GM18861 (cell line): ENCODE measurements around the gene SLC17A9.

Experiments
- ATAC-seq: cut with Tn5 transposase; IDR thresholded peaks from one replicate; pipeline ENCODE4 v1.9.1; 2021; ENCODE audit not compliant: unreplicated experiment

The SLC17A9 gene

GRCh38 chr20:62967149-62967501 lies 14.6 kb downstream of the SLC17A9 start:
- ATAC-seq = no peak

DNA sequence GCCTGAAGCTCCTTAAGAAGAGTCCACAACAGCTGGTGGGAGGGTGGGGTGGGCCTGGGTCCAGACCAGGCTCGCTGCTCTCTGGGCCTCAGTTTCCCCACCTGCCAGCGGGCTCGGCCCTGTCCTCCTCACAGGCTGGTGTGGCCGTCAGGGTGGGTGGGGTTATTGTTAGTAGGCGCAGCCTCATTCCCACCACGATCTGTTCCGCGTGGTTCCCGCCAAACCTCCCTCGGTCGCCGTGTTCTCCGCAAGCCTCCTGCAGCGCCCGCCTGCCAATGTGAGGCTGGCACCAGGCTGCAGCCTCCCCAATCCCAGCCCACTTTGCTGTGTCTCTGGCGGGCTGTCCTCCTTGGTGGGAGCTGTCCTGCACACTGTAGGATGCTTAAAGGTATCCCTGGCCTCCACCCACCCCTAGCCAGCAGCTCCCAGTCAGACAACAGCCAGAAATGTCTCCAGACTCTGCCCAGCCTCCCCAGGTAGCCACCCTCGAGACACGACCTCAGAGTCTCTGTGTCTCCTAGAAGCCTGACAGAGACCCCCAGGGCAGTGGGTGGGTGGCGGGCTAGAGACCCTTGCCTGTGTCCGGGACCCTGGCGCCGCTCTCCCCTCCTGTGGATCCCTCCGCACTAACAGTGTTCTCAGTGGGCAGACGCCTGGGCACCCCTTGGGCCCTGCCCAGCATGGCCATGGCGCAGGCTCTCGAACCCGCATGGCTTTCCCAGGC lies 15.3 kb downstream of the SLC17A9 start:
- ATAC-seq = no peak

DNA sequence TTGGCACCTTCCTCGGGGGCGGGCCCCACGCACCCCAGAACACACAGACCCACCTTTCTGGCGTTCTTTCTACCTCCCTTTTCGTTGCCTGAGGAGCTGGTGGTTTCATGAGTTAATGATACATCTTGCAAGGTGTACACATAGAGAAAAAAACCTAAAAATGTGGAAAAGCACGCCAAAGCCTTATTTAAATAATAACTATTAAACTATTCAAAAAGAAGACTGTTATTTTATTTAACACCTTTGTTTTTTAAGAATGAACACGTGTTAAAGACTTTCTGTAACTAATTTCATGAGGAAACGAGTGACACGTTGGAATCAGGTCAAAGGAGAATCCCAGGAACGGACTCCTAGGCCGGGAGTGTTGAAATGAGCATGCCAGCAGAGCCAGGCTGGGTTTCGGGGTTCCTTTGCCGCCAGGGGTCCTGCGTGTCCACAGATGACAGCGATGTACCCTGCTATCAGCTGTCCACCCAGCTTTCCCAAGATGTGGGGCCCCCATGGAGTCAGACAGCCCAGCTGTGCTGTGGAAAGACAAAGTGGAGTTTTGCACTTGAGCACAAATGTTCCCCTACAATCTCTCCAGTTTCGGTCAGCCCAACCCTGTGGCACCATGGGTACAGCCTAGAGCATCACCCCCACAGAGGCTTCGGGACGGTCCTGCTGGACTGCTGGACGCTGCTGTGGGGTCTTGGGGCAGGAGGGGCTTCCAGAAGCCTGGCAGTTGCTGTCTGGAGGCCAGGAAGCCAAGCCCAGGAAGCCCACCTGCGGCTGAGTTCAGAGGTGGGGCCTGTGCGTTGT lies 16.1 kb downstream of the SLC17A9 start:
- no peak for ATAC-seq

DNA sequence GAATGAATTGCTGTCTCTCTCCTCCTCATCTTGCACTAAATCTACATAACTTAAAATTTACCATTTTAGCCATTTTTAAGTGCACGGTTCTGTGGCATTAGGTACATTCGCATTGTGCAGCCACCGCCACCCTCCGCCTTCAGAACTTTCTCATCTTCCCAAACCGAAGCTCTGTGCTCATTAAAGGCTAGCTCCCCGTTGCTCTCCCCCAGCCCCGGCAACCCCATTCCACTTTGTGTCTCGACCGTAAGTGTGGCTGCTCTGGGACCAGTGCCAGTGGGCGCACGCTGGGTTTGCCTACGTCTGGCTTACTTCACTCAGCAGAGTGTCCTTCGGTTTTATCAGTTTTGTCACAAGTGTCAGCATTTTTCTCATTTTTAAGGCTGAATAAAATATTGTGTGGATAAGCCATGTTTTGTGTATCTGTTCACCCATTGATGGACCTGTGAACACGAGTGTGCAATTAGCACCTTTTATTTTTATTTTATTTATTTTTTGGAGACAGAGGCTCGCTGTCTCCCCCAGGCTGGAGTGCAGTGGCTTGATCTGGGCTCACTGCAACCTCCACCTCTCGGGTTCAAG lies 16.8 kb downstream of the SLC17A9 start:
- ATAC-seq = no peak

- no peak for ATAC-seq
These were observed 17.4 kb downstream of the SLC17A9 start for GRCh38 chr20:62969939-62970306.

- ATAC-seq = no peak
These were observed 18.1 kb downstream of the SLC17A9 start for GRCh38 chr20:62970307-62971210.

- ATAC-seq = no peak
These were observed 18.9 kb downstream of the SLC17A9 start for GRCh38 chr20:62971211-62971949.

DNA sequence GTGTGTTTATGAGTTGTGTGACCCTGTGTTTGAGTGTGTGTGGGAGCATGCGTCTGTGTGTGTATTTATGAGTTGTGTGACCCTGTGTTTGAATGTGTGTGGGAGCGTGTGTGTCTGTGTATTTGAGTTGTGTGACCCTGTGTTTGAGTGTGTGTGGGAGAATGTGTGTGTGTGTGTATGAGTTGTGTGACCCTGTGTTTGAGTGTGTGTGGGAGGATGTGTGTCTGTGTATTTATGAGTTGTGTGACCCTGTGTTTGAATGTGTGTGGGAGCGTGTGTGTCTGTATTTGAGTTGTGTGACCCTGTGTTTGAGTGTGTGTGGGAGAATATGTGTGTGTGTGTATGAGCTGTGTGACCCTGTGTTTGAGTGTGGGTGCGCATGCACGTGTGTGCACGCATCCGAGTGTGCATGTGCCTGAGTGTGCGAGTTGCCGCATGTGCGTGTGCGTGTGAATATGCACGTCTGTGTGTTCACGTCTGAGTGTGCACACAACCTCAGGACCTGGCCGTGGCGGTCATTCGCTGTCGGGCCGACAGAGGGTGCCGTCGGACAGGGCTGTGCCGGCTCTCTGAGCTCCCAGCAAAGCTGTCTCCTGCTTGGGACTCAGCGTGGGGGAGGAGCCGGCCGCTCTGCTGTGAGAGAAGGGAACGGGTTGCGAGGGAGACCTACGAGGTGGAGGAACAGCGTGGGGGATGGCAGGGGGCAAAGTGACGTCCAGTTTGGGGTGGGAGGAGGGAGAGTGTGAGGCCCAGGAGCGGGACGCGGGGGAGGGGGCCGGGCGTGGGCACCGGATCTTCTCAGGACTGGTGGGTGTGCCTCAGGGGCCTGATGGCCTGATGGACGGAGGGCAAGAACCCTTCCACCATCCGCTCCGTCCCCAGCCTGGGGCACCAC lies 19.7 kb downstream of the SLC17A9 start:
- peak; percentile 76 for ATAC-seq

GRCh38 chr20:62972845-62973745 lies 20.6 kb downstream of the SLC17A9 start:
- no peak for ATAC-seq

- ATAC-seq = no peak
These were observed 22.8 kb downstream of the SLC17A9 start for GRCh38 chr20:62975251-62975760.

GRCh38 chr20:62975812-62976508 lies 23.5 kb downstream of the SLC17A9 start:
- ATAC-seq = no peak

DNA sequence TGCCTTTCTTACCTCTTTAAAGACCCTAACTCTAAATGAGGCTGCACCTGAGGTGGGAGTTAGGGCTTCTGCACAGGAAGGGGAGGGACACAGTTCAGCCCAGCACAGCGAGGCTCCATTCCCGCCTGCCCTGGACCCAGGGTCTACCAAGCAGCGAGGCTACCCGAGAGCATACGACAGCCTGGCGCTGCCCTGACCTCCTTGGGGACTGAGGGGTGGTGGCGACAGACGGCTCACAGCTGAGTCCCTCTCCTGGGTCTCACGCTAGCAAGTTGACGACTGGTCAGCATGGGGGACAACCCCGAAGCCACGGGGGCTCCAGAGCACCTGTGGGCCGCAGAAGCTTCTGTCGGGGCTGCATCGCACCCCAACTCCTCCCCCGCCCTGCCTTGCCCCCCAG lies 24.4 kb downstream of the SLC17A9 start:
- no peak for ATAC-seq

DNA sequence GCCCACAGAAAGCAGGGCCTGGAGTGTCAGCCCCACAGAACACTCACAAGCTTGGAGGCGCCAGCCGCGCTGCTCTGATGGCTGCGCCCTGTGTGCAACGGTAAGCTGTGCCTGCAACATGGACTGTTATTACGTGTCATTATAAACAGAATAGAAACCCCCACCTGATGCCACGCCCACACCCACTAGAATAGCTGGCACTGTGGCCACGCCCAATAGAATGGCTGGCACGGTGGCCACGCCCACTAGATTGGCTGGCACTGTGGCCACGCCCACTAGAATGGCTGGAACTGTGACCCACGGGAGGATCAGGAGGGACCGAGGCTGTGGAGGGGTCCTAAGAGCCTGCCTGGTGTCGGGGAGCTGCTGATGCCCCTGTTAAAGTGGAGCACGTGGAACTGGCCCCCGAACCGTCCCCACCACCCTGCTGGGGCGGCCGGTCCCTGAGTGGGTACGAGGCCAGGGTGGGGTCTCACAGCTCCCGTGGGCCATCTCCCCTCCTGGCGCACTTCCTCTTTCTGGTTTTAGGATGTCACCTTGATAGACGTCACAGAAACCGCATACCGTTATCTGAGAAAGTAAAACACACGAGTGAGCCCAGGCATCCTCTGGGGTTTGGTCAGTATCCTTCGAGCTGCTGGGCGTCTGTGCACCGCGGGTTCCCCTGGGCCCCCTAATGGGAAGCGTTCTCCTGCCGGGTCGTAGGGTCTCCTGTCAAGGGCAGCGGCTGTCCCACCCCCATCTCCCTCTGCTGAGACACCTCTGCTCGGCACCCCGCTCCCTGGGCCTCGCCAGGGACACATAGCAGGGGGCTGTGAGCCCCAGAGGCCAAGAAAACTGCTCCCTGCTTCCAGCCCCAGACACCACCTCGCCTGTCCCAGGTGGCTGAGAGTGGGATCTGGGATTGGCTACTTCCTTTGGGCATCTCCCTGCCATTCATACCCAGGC lies 25.4 kb downstream of the SLC17A9 start:
- ATAC-seq = peak; percentile 74

DNA sequence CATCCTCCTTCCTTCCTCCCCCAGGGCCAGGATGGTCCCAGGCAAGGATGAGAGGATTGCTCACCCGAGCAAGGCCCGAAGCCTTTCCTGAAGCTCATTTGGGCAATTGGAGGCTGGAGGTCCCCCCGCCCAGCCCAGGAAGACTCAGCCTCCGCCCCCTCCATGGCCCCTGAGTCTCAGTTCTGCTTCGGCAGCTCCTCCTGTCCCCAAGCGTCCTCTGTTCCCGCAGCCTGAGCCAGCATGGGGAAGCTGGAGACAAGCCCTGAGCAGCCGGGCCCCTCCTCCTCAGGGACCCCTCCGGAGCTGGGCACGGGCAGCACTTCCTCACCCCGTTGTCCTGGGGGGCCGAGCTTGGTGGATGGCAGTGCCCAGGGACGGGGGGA lies 26.0 kb downstream of the SLC17A9 start:
- ATAC-seq = no peak

- ATAC-seq = no peak
These were observed 26.8 kb downstream of the SLC17A9 start for GRCh38 chr20:62979310-62979709.

GRCh38 chr20:62979876-62980373 lies 27.4 kb downstream of the SLC17A9 start:
- ATAC-seq = no peak
